Measurements from ENCODE around the gene AKR1C4.

GRCh38 chr10:5259952-5260578, 63.4 kb downstream of the AKR1C4 start:
- TF ChIP-seq POLR2AphosphoS2 (conservative IDR thresholded peaks at IDR 0.05; ENCODE audit: low read length) = no peak
- no peak for TF ChIP-seq CTCF (IDR thresholded peaks at IDR 0.05)
- no peak for TF ChIP-seq CHD4 (IDR thresholded peaks at IDR 0.05; ENCODE audit: borderline replicate concordance)
